ENCODE data around the gene GCNT1.
"Not testable (repeated sequence)": the region's sequence is repeated elsewhere in the genome, so short reads cannot be mapped to it uniquely, and the experiment has no call there.

The GCNT1 gene

DNA sequence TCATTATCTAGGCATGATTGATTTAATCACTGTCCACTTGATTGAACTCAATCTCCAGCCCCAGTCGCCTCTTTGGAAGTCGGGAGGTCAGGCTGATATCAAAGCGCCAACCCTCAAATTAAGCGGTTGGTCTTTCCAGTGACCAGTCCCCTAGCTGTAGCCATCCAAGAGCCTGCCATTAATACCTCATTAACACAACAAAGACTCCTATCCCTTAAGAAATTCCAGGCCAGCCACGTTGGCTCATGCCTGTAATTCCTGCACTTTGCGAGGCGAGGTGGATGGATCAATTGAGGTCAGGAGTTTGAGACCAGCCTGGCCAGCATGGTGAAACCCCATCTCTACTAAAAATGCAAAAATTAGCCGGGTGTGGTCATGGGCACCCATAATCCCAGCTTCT is 27.4 kb upstream of the GCNT1 start:
- Histone ChIP-seq H2BK12ac (ENCODE audit: low read length) (no peak overlapping the region), H3K4me2 (ENCODE audit: insufficient read depth, low read length, poor library complexity, severe bottlenecking) (no peak overlapping the region), H3K9ac (ENCODE audit: low read depth, low read length, poor library complexity) (no peak overlapping the region), H3K14ac (ENCODE audit: low read length) (no peak overlapping the region), H3K4ac (ENCODE audit: low read length) (no peak overlapping the region), H3K4me3 (ENCODE audit: low read length in 2 of 2) (no peak overlapping the region), H3K9me3 (replicated peaks in 1 of 2; ENCODE audit: control insufficient read depth in 2 of 2, insufficient read depth in 1 of 2, low read depth in 1 of 2, low read length in 2 of 2) (no peaks in the 10 kb centered on the region), H2BK15ac (ENCODE audit: low read length) (no peak overlapping the region), H2BK120ac (ENCODE audit: low read depth, low read length) (no peak overlapping the region), H3K4me1 (ENCODE audit: control insufficient read depth in 2 of 2, insufficient read depth in 1 of 2, low read depth in 1 of 2, low read length in 2 of 2) (peaks cover 0 to 6% of the 10 kb centered on the region in 2 donors), H3K36me3 (replicated peaks in 1 of 2; ENCODE audit: control insufficient read depth in 2 of 2, insufficient read depth in 2 of 2, low read length in 2 of 2) (no peaks in the 10 kb centered on the region), H2AK5ac (ENCODE audit: low read depth, low read length) (no peak overlapping the region), H4K8ac (ENCODE audit: low read depth, low read length) (no peak overlapping the region), H3K27me3 (ENCODE audit: control insufficient read depth in 3 of 3, insufficient read depth in 3 of 3, low read depth in 1 of 3, low read length in 3 of 3) (no peaks in the 10 kb centered on the region), H2AFZ (ENCODE audit: low read length) (no peak overlapping the region), H3K79me1 (ENCODE audit: low read depth, low read length) (no peaks in the 10 kb centered on the region), H3K23ac (ENCODE audit: low read depth, low read length, poor library complexity) (no peak overlapping the region), H4K91ac (ENCODE audit: low read depth, low read length, poor library complexity) (no peak overlapping the region), H2BK5ac (ENCODE audit: low read length) (no peak overlapping the region), H3K18ac (ENCODE audit: low read length) (no peak overlapping the region), H3K27ac (replicated peaks; ENCODE audit: low read length) (no peak overlapping the region)
- DNase-seq (ENCODE audit: low spot score), result peak; percentile 11
- WGBS, 2 donors (ENCODE audit: extremely low coverage in 2 of 2, insufficient read length in 2 of 2, insufficient replicate concordance in 1 of 2), result no CpG with 5 or more reads among the region's 8 CpGs

GRCh38 chr9:76433406-76433805 is 25.6 kb upstream of the GCNT1 start:
- H3K36me3 ChIP-seq (replicated peaks in 1 of 2; ENCODE audit: control insufficient read depth in 2 of 2, insufficient read depth in 2 of 2, low read length in 2 of 2), result no peaks in the 10 kb centered on the region
- DNase-seq (ENCODE audit: low spot score), result no peak
- H3K9me3 ChIP-seq (replicated peaks in 1 of 2; ENCODE audit: control insufficient read depth in 2 of 2, insufficient read depth in 1 of 2, low read depth in 1 of 2, low read length in 2 of 2), result no peaks in the 10 kb centered on the region
- H2AK5ac ChIP-seq (ENCODE audit: low read depth, low read length), result no peak overlapping the region
- no peak overlapping the region for H4K91ac ChIP-seq (ENCODE audit: low read depth, low read length, poor library complexity)
- H3K27me3 ChIP-seq (ENCODE audit: control insufficient read depth in 3 of 3, insufficient read depth in 3 of 3, low read depth in 1 of 3, low read length in 3 of 3), result no peaks in the 10 kb centered on the region
- H3K4me3 ChIP-seq (ENCODE audit: low read length in 2 of 2), result no peak overlapping the region
- no peak overlapping the region for H2BK5ac ChIP-seq (ENCODE audit: low read length)
- peak overlapping the region; percentile 56 for H4K8ac ChIP-seq (ENCODE audit: low read depth, low read length)
- H3K4ac ChIP-seq (ENCODE audit: low read length), result no peak overlapping the region
- H3K14ac ChIP-seq (ENCODE audit: low read length), result no peak overlapping the region
- H2BK120ac ChIP-seq (ENCODE audit: low read depth, low read length), result peak overlapping the region; percentile 9
- H3K9ac ChIP-seq (ENCODE audit: low read depth, low read length, poor library complexity), result no peak overlapping the region
- no CpG with 5 or more reads among the region's 5 CpGs for WGBS, 2 donors (ENCODE audit: extremely low coverage in 2 of 2, insufficient read length in 2 of 2, insufficient replicate concordance in 1 of 2)
- no peak overlapping the region for H3K27ac ChIP-seq (replicated peaks; ENCODE audit: low read length)
- H3K4me2 ChIP-seq (ENCODE audit: insufficient read depth, low read length, poor library complexity, severe bottlenecking), result no peak overlapping the region
- no peaks in the 10 kb centered on the region for H3K79me1 ChIP-seq (ENCODE audit: low read depth, low read length)
- peak overlapping the region; percentile 90 for H3K18ac ChIP-seq (ENCODE audit: low read length)
- H3K23ac ChIP-seq (ENCODE audit: low read depth, low read length, poor library complexity), result no peak overlapping the region
- H2BK15ac ChIP-seq (ENCODE audit: low read length), result peak overlapping the region; percentile 56
- H3K4me1 ChIP-seq (ENCODE audit: control insufficient read depth in 2 of 2, insufficient read depth in 1 of 2, low read depth in 1 of 2, low read length in 2 of 2), result peaks cover 0 to 6% of the 10 kb centered on the region in 2 donors
- H2BK12ac ChIP-seq (ENCODE audit: low read length), result peak overlapping the region; percentile 78
- no peak overlapping the region for H2AFZ ChIP-seq (ENCODE audit: low read length)

GRCh38 chr9:76433836-76434235 is 25.1 kb upstream of the GCNT1 start:
- H3K36me3 ChIP-seq (replicated peaks in 1 of 2; ENCODE audit: control insufficient read depth in 2 of 2, insufficient read depth in 2 of 2, low read length in 2 of 2), result no peaks in the 10 kb centered on the region
- H2BK120ac ChIP-seq (ENCODE audit: low read depth, low read length), result no peak overlapping the region
- H2BK15ac ChIP-seq (ENCODE audit: low read length), result peak overlapping the region; percentile 56
- no peak overlapping the region for H3K14ac ChIP-seq (ENCODE audit: low read length)
- H3K27me3 ChIP-seq (ENCODE audit: control insufficient read depth in 3 of 3, insufficient read depth in 3 of 3, low read depth in 1 of 3, low read length in 3 of 3), result no peaks in the 10 kb centered on the region
- no peak overlapping the region for H4K8ac ChIP-seq (ENCODE audit: low read depth, low read length)
- no peak overlapping the region for H2BK5ac ChIP-seq (ENCODE audit: low read length)
- no peak overlapping the region for H2BK12ac ChIP-seq (ENCODE audit: low read length)
- no peaks in the 10 kb centered on the region for H3K9me3 ChIP-seq (replicated peaks in 1 of 2; ENCODE audit: control insufficient read depth in 2 of 2, insufficient read depth in 1 of 2, low read depth in 1 of 2, low read length in 2 of 2)
- peaks cover 0 to 6% of the 10 kb centered on the region in 2 donors for H3K4me1 ChIP-seq (ENCODE audit: control insufficient read depth in 2 of 2, insufficient read depth in 1 of 2, low read depth in 1 of 2, low read length in 2 of 2)
- H3K9ac ChIP-seq (ENCODE audit: low read depth, low read length, poor library complexity), result no peak overlapping the region
- H2AFZ ChIP-seq (ENCODE audit: low read length), result no peak overlapping the region
- no peaks in the 10 kb centered on the region for H3K79me1 ChIP-seq (ENCODE audit: low read depth, low read length)
- H3K4me3 ChIP-seq (ENCODE audit: low read length in 2 of 2), result no peak overlapping the region
- H3K4ac ChIP-seq (ENCODE audit: low read length), result no peak overlapping the region
- no peak for DNase-seq (ENCODE audit: low spot score)
- no peak overlapping the region for H3K27ac ChIP-seq (replicated peaks; ENCODE audit: low read length)
- no peak overlapping the region for H3K4me2 ChIP-seq (ENCODE audit: insufficient read depth, low read length, poor library complexity, severe bottlenecking)
- no peak overlapping the region for H2AK5ac ChIP-seq (ENCODE audit: low read depth, low read length)
- no peak overlapping the region for H4K91ac ChIP-seq (ENCODE audit: low read depth, low read length, poor library complexity)
- WGBS, 2 donors (ENCODE audit: extremely low coverage in 2 of 2, insufficient read length in 2 of 2, insufficient replicate concordance in 1 of 2), result no CpG with 5 or more reads among the region's 3 CpGs
- no peak overlapping the region for H3K23ac ChIP-seq (ENCODE audit: low read depth, low read length, poor library complexity)
- no peak overlapping the region for H3K18ac ChIP-seq (ENCODE audit: low read length)

GRCh38 chr9:76434897-76435296 is 24.1 kb upstream of the GCNT1 start:
- H3K79me1 ChIP-seq (ENCODE audit: low read depth, low read length); H3K4me3 ChIP-seq (ENCODE audit: low read length in 2 of 2); H3K4ac ChIP-seq (ENCODE audit: low read length); DNase-seq (ENCODE audit: low spot score); H2BK120ac ChIP-seq (ENCODE audit: low read depth, low read length); H2AFZ ChIP-seq (ENCODE audit: low read length); H2BK12ac ChIP-seq (ENCODE audit: low read length); H3K18ac ChIP-seq (ENCODE audit: low read length); H3K36me3 ChIP-seq (replicated peaks in 1 of 2; ENCODE audit: control insufficient read depth in 2 of 2, insufficient read depth in 2 of 2, low read length in 2 of 2); H3K9me3 ChIP-seq (replicated peaks in 1 of 2; ENCODE audit: control insufficient read depth in 2 of 2, insufficient read depth in 1 of 2, low read depth in 1 of 2, low read length in 2 of 2); H3K14ac ChIP-seq (ENCODE audit: low read length); H3K4me1 ChIP-seq (ENCODE audit: control insufficient read depth in 2 of 2, insufficient read depth in 1 of 2, low read depth in 1 of 2, low read length in 2 of 2); H2AK5ac ChIP-seq (ENCODE audit: low read depth, low read length); H4K8ac ChIP-seq (ENCODE audit: low read depth, low read length); H2BK5ac ChIP-seq (ENCODE audit: low read length); H3K9ac ChIP-seq (ENCODE audit: low read depth, low read length, poor library complexity); H3K4me2 ChIP-seq (ENCODE audit: insufficient read depth, low read length, poor library complexity, severe bottlenecking); H3K23ac ChIP-seq (ENCODE audit: low read depth, low read length, poor library complexity); H2BK15ac ChIP-seq (ENCODE audit: low read length); H3K27ac ChIP-seq (replicated peaks; ENCODE audit: low read length); H4K91ac ChIP-seq (ENCODE audit: low read depth, low read length, poor library complexity); H3K27me3 ChIP-seq (ENCODE audit: control insufficient read depth in 3 of 3, insufficient read depth in 3 of 3, low read depth in 1 of 3, low read length in 3 of 3): not testable (repeated sequence)
- WGBS, 2 donors (ENCODE audit: extremely low coverage in 2 of 2, insufficient read length in 2 of 2, insufficient replicate concordance in 1 of 2), result no CpG with 5 or more reads among the region's 6 CpGs

Data from neuronal stem cell (in vitro differentiated cells).